NCI-H1417 (cell line): Measurements from ENCODE around the gene TMEM238.
"Not testable (repeated sequence)": the region's sequence is repeated elsewhere in the genome, so short reads cannot be mapped to it uniquely, and the experiment has no call there.

Source experiments
- DNase-seq, 3 experiments: peaks; one replicate each; lab custom pipeline; 2025; lab: John Stamatoyannopoulos, UW

The TMEM238 gene

DNA sequence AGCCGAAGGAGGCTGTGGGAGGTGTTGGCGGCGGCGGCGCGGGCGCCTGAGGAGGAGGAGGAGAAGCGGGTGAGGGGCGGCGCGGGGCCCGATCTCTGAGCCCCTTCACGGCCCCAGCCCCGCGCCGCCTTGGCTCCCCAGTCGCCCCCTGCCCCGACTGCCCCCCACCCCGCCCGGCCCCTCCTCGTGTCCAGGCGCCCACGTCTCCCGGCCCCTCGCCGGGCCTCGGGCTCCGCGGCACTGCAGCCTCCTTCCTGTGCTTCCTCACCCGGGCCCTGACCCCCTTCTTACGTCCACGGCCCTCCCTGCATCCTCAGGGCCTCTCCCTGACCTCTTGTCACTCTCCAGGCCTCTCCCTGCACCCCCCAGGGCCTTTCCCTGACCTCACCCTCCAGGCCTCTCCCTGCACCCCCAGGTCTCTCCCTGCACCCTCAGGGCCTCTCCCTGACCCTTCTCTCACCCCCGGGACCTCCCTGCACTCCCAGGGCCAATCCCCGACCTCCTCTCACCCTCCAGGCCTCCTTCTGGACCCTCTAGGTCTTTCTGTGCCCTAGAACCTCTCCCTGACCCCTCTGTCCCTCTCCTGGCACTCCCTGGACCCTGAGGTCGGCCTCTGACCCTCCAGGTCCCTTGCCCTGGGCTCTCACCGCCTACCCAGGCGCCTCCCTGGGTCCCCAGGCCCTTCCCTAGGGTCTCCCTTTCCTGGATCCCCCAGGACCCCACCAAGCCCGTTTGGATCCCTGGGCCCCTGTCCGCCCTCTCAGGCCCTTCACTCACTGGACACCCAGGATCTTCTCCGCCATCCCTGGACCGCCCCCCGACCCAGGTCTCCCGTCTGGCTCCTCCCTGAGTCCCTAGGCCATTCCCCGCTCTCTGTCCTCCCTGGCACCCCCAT, 44.0 kb downstream of the TMEM238 start:
- DNase-seq, result peak in 2 of 3 experiments; percentile 63 to 64

DNA sequence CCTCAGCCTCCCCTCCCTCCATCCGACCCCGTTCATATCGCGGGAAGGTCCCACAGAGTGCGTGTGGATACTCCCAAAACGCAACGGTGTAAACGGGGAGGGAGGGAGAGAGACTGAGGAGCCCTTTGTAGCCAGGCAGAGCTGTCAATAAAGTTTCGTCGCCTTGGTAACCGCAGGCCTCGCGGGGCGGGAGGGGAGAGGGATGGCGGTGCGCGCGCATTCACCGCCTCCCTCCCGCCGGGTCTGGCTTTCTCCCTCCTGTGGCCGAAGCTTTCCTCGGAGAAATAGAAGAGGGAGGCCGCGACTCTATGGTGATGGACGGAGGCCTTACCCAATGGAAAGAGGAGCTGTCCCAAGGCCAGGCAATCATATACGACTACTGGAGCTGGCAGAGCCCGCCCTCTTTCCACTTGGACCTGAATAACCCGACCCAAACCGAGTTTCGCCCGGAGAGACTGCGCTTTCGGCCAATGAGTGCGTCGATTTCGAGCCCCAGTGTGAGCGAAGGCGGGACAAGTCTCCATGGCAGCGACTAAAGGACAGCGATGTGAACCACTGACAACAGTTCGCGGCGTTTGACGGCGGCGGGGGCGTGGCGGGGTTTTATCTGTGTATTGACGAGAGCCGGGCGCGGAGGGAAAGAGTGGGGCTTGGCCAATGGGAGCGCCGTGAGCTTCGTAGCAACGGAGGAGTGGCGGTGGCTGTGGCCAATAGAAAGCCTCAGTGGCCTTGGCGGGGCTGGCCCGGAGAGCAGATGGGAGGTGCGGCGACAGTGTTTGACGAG, 44.8 kb downstream of the TMEM238 start, which contains the start of gene KMT5C:
KMT5C (plus strand) TSS at position 772 of the 784 bp plus-strand sequence. CDS start 2,061 bp downstream, outside the sequence.
- peak; percentile 99 to 100 (median 100) for DNase-seq

GRCh38 chr19:55336101-55336500, 48.0 kb downstream of the TMEM238 start:
- no peak for DNase-seq

DNA sequence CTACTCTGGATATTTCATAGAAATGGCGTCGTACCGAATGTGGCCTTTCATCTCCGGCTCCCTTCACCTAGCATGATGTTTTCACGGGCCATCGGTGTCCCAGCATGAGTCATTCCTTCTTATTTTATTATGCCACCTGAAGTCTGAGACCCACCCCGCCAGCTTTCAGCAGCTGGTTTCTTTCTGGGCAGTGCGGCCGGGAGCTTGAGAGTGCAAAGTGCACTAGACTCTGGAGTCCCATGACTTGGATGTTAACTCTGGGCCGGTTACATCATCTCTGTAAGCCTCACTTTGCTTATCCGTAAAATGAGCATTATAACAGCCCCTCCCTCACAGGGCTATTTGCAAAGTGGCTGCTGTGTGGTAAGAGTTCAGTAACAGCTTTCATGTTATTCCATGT, 50.2 kb downstream of the TMEM238 start:
- DNase-seq, result no peak

GRCh38 chr19:55329791-55330190, 54.3 kb downstream of the TMEM238 start:
- DNase-seq, result not testable (repeated sequence)
